Measurements from ENCODE around the gene KRT7.
"Not testable (repeated sequence)": the region's sequence is repeated elsewhere in the genome, so short reads cannot be mapped to it uniquely, and the experiment has no call there.

The KRT7 gene

GRCh38 chr12:52231305-52232202 lies 1.5 kb upstream of the KRT7 start:
- DNase-seq: no peak

- DNase-seq: no peak
These were observed 805 bp upstream of the KRT7 start for GRCh38 chr12:52232203-52232673.

DNA sequence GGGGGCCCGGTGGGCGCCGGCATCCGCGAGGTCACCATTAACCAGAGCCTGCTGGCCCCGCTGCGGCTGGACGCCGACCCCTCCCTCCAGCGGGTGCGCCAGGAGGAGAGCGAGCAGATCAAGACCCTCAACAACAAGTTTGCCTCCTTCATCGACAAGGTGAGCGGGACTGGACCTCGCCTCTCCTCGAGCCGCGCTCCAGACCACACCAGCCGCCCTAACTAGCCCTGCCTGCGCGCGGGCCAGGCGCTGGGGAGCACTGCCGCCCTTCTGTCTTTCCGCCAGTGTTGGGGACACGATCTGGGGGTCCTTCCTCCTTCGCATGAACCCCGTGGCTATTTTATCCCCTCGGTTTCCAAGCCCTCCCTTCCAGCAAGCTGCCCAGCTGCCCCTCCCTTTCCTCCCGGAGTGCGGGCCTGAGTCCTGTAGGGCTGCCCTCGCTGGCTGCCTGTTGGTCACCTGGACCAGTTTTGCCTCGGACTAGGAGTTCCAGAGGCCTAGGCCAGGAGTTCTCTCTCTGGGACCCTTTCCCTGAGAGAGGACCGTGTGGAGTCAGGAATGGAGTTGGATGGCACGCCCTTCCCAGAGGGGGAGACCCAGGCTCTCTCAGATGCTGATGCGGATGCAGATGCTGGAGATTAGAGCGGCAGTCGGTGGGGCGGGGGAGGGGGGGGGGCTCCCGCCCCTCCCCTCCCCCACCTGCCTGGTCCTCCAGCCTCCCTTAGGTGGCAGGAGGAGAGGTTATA lies 592 bp downstream of the KRT7 start:
- no peak for DNase-seq

DNA sequence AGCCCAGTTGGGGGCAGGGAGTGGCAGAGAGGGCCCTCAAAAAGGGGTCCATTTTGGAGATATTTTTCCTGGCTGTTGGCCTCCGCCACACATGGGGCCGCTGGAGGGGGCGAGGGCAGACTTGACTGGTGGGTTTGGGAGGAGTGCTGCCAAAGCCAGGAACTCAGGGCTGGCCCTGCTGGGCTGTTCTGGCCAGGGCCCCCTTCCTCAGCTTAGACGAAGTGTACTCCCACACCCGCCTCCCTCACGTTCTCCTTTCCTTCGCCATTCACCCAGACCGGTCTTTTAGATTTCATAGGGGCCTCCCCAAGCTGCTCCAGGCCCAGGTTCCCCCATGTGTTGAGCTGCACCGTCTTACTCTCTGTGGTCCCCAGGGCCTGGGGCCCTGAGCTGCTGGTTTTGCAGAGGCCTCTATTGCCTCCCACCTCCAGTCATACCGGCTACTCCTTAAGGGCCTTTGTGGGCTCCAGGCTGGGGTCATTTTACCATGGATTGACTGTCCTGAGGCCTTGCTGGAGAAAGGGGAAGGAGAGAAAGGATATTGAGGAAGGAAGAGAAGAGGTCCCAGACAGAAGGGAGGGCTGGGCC lies 1.3 kb downstream of the KRT7 start:
- DNase-seq: no peak

DNA sequence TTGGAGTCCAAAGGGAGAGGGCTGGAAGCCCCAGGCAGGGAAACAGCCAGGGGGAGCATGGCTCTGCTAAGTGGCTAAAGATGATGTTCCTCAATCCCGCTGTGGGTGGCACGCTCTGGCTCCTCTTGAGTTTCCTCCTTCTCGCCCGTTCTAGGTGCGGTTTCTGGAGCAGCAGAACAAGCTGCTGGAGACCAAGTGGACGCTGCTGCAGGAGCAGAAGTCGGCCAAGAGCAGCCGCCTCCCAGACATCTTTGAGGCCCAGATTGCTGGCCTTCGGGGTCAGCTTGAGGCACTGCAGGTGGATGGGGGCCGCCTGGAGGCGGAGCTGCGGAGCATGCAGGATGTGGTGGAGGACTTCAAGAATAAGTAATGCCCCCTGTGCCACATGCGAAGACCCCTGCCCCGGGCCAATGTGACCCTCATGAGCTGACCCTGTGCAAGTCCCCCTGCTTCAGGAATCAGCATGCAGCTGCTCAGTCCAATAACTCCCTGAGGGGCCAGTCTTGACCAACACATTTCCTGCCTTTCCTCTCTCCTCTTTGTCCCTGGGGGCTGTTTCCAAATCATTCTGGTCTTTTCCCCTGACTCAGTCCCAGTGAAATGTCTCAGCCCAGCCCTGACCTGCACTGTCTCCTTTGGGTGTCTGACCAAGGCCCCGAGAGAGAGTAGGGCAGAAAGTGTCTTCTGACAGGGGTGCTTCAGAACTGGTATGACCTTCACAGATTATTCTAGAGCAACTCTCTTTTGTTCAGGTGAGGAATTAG lies 2.1 kb downstream of the KRT7 start:
- no peak for DNase-seq

DNA sequence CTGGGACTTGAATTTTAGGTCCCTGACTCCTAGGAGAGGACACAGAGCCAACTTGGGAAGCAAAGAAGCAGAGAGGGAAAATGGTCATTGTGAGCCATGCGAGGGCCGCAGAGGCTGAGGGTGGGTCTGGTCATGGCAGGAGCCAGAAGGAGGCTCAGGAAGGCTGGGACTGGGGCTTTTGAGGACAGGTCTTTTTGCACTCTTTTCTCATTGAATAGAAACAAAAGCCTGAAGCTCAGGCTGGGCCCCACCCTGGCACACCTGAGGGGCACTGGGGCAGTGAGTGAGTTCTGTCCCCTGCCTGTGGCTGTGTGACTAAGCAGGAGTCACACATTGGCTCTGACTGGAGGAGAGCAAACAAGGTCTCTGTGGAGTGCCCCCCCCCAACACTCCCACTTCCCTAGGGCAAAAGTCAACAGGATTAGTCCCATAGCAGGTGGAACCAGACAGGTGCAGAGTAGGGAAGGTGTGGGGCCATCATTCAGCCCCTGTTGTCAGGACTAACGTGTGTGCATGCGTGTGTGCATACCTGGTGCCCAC lies 2.8 kb downstream of the KRT7 start:
- DNase-seq: no peak

DNA sequence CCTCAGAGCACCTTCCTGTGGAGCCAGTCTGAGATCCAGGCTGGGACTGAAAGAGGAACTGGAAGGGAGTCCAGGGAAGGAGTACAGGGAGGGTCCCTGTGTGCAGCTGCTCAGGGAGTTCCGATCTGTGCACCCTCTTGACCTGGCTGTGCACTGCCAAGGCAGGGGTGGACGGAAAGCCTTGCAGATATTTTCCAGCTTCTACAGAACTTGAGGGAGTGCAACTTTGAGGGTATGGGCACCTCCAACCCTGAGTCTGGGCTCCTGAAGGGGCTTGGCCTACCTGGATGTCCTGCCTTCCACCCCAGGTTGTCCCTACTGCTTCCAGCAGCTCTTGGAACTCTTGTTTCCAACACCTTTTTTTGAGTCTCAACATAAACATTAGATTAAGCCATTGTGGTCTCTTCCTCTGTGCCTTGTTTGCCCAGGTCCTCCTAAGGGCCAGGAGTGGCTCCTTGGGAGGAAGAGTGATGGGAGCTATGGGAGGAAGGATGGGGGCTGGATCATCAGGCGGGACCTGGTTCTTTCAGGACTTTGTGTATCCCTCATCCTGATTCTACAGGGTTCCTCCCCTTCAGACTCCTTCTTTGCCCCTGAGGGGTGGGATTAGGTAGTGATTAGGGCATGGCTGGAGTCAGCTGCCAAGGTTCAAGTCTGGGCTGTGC lies 3.5 kb downstream of the KRT7 start:
- DNase-seq: no peak

DNA sequence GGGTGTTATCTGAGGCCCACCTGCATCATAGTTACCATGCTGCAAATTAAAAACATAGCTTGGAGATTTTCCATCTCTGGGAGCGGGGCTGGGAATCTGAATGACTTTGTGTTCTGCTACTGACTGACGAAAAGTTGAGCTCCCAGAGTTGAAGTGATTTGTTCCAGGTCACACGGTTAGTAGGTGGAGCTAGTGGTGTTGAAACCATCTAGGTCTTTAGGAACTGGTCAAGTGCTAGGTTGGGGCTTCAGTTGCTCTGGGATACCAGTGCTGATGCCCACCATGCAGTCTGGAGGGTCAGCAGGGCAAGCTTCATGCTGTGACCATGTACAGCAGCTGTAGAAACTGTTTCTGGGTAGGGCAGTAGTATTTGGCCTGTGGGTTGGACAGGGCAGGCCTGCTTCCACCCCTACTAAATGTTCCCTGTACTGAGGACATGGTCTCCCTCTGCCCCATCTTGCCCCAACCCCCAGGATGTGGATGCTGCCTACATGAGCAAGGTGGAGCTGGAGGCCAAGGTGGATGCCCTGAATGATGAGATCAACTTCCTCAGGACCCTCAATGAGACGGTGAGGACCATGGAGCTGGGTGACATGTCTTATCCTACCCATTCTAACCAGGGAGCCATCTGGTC lies 5.3 kb downstream of the KRT7 start:
- no peak for DNase-seq

GRCh38 chr12:52238916-52239646 lies 6.0 kb downstream of the KRT7 start:
- no peak for DNase-seq

DNA sequence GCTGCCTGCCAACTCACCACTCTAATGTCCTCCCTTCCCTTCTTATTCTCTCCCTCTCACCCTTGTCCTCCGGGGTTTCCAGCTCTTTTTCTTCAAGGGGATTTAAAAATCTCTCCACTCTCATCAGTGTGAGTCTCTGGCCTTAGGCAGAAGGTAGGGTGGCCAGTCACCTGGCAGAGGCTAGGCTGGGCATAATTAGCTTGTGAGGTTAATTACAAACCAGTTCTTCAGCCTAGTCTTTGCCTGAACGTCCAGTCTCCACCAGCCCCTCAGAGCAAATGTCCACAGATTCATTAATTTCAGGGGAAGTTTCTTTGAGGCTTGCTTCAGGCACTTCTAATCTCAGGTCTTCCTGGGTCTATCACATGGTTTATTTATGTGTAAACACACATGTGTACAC lies 6.7 kb downstream of the KRT7 start:
- DNase-seq: no peak

- not testable (repeated sequence) for DNase-seq
These were observed 7.2 kb downstream of the KRT7 start for GRCh38 chr12:52240247-52240646.

GRCh38 chr12:52241205-52241842 lies 8.3 kb downstream of the KRT7 start:
- no peak for DNase-seq

DNA sequence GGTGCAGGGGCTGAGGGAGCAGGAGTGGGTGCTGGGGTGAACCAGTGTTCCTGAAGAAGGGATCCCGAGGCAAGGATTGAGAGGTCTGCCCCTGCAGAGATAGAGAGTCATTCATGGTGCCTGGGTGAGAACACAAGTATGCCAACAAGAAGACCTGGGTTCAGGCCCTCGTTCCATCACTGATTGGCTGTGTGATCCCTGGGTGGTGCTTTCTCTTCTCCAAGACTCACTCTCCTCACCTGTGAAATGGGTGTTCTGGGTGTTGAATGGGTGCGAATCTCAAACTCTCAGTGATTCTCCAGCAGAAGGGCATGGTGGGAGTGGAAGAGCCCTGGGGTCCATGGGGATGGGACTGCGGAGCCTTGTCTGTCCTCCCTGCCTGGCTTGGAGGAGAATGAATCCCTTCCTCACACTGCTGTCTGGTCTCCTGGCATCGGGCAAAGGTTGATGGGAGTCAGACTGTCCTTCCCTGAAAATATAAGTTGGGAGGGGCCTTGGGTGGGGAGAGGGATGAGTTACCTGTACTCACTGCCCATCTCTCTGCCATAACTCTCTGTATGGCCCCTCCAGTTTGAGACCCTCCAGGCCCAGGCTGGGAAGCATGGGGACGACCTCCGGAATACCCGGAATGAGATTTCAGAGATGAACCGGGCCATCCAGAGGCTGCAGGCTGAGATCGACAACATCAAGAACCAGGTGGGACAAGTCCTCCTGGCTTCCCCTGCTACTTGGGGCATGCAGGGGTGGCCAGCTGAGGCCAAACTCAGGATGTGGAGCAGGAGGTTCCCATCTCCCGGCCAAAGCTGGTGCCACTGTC lies 9.6 kb downstream of the KRT7 start:
- DNase-seq: no peak

- DNase-seq: no peak
These were observed 10.3 kb downstream of the KRT7 start for GRCh38 chr12:52243259-52243855.

DNA sequence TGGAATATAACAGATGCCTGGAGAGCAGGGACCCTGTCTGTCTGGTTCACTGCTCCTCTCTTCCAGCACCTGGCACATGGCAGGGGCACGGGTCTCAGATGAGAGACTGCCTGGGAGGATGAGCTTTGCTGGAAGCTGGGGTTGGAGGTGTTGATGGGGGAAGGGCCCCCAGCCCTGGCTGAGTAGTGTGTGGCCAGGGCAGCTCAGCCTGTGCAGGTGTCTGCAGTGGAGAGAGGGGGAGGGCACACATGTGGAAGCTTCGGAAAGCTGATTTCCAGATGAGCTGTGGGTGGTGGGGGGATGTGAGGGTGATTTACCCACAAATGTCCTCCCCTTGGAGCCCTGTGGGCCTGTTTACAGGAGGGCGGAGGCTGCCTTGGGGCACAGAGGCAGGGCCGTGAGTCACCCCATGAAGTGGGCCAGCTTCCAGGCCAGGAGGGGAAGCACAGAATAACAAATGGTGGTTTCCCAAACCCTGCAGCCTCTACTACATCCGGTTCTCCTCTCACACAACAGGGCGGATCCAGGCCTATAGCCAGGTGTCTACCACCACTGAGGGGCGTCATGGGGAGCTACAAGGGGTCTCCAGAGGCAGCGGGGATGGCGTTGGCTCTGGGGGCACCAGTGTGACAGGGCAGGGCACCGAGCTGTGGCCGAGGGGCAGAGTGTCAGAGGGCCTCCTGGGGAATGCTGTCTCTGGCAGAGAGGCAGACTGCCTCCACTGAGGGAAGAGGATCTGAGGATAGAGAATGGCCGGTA lies 11.0 kb downstream of the KRT7 start:
- no peak for DNase-seq

DNA sequence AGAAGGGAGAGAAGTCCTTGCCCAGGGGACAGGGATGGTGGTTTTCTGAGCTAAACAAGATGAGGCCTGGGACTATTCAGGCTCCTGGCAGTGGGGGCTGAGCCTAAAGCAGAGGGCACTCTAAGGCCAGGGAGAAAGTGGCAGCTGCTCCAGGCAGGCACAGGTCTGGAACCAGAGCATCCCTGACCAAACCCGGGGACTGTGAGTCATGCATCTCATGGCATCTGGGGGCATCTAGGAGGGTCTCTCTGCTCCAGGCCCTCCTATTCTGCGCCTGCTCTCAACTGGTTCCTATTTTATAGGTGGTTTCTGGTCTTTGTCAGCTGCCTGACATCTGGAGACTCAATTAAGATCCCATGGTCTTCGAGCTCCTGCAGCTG lies 11.6 kb downstream of the KRT7 start:
- no peak for DNase-seq

- no peak for DNase-seq
These were observed 12.4 kb downstream of the KRT7 start for GRCh38 chr12:52245259-52245961.
